Left lung (tissue), 10 donors: Measurements from ENCODE around the gene HAND1. TPM values are rescaled to one million over a fixed set of nuclear protein-coding genes. Genes with fewer than 3 reads are reported as not detected.

ENCODE experiments used
- ATAC-seq: fragments of 200-7000 bp; cut with Tn5 transposase; one replicate; pipeline ENCODE4 v1.9.1; 2020; ENCODE audit warnings: moderate library complexity
- DNase-seq, 4 donors: peaks; one replicate each; pipeline ENCODE4 v3.0.0-alpha.2; 2013 to 2020
- H3K27ac ChIP-seq, 2 donors: fragments of 200-600 bp; sonication (generic) in 1 of 2; one replicate each; pipeline versions ENCODE4 v1.5.0 to v1.8.0; 2020 to 2021
- H3K27me3 ChIP-seq, 2 donors: fragments of 200-600 bp; sonication (generic) in 1 of 2; one replicate each; pipeline versions ENCODE4 v1.5.0 to v1.8.0; 2020 to 2021
- H3K36me3 ChIP-seq, 2 donors: fragments of 200-600 bp; sonication (generic) in 1 of 2; one replicate each; pipeline versions ENCODE4 v1.5.0 to v1.8.0; 2020 to 2021
- H3K4me1 ChIP-seq, 2 donors: fragments of 200-600 bp; one replicate each; pipeline ENCODE4 v1.8.0; 2021
- H3K4me3 ChIP-seq, 2 donors: fragments of 200-600 bp; sonication (generic) in 1 of 2; one replicate each; pipeline versions ENCODE4 v1.5.0 to v1.8.0; 2020 to 2021; ENCODE audit warnings: mild to moderate bottlenecking in 1 of 2
- H3K9me3 ChIP-seq, 2 donors: fragments of 200-600 bp; sonication (generic) in 1 of 2; one replicate each; pipeline versions ENCODE4 v1.5.0 to v1.8.0; 2020 to 2021
- CTCF ChIP-seq, 2 donors: fragments of 200-600 bp; sonication (generic) in 1 of 2; IDR thresholded peaks; one replicate each; pipeline versions ENCODE4 v1.5.0 to v1.8.0; 2021; ENCODE audit warnings: antibody characterized with exemption in 2 of 2
- intact Hi-C, 2 donors: fragments of 100-400 bp; cut with DNase I; formaldehyde crosslinking; loops; one replicate each; pipeline versions ENCODE4 v1.11.2 to v1.14.2; 2022
- polyA plus RNA-seq, 6 donors: library from polyadenylated mRNA; unstranded; fragments of 120-200 nt; gene quantifications; one replicate each; pipeline ENCODE4 v1.2.1, GENCODE V29; 2013; ENCODE audit not compliant: insufficient read length in 6 of 6
- total RNA-seq, 2 donors: library from RNA; stranded (reverse); fragmentation: NEBNext Ultra II Directional; extraction: Animal tissue kit (Norgen Biotek cat#: 25700); gene quantifications; one replicate each; pipeline ENCODE4 v1.2.1, GENCODE V29; 2021
- donor health status: DM: no; HTN: yes; CAD: no.
- donor health status: DM: no; HTN: no; CAD: no.

HAND1 gene
- total and polyA plus RNA-seq, 8 donors: not detected

DNA sequence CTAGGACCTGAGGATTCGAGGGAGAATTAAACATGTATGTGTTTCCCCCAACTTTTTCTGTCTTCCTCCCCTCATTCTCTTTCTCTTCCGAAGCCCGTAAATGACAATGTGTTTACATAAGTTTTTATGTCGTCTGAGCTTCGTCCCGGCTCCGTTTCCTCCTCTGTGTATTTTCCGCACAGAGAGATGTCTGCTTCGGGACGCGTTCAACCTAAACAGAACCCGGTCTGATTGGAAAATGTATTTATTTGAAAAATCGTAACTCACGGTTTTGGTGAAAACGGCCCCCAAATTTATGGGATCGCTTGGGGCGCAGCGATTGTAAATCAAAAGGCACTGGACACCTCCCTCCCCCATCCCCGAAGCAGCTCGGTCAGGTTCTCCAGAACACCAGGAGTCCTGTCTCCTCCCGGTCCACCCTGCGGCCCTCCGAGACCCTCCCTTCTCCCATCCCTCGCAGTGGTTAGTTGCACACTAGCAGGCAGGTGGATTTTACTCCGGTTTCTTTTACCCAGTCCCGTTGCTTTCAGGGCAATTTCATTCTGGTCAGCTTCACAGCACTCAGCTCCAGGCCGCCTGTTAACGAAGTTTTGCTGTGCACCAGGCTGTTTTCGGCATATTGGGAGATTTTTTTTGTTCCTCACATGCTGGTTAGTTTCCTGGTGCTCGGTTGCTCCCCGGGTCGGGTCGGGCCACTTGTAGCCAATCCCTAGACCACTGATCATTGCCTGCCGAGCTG, 5.8 kb upstream of the HAND1 start:
- DNase-seq (no peak), ATAC-seq (no peak)
- Histone ChIP-seq H3K27ac (no peak overlapping the region), H3K36me3 (no peaks in the 10 kb centered on the region), H3K4me1 (peaks cover 0 to 6% of the 10 kb centered on the region in 2 donors), H3K27me3 (peaks cover 94 to 100% of the 10 kb centered on the region in 2 donors), H3K9me3 (no peaks in the 10 kb centered on the region), H3K4me3 (no peak overlapping the region)
- TF ChIP-seq CTCF (IDR thresholded peaks at IDR 0.05): no peak
- intact Hi-C loops: no loop called here

GRCh38 chr5:154482528-154483449, 4.8 kb upstream of the HAND1 start:
- Histone ChIP-seq H3K27me3 (peaks cover 100% of the 10 kb centered on the region in 2 donors), H3K4me1 (peaks cover 8 to 16% of the 10 kb centered on the region in 2 donors), H3K36me3 (no peaks in the 10 kb centered on the region), H3K9me3 (no peaks in the 10 kb centered on the region), H3K27ac (no peak overlapping the region), H3K4me3 (no peak overlapping the region)
- DNase-seq (no peak), ATAC-seq (no peak)
- intact Hi-C loops: no loop called here
- TF ChIP-seq CTCF (IDR thresholded peaks at IDR 0.05): no peak

GRCh38 chr5:154481584-154482381, 3.8 kb upstream of the HAND1 start:
- Histone ChIP-seq H3K9me3 (no peaks in the 10 kb centered on the region), H3K27ac (no peak overlapping the region), H3K4me3 (no peak overlapping the region), H3K4me1 (peaks cover 15 to 26% of the 10 kb centered on the region in 2 donors), H3K36me3 (no peaks in the 10 kb centered on the region), H3K27me3 (peaks cover 100% of the 10 kb centered on the region in 2 donors)
- DNase-seq (no peak), ATAC-seq (no peak)
- TF ChIP-seq CTCF (IDR thresholded peaks at IDR 0.05): no peak
- intact Hi-C loops: no loop called here

DNA sequence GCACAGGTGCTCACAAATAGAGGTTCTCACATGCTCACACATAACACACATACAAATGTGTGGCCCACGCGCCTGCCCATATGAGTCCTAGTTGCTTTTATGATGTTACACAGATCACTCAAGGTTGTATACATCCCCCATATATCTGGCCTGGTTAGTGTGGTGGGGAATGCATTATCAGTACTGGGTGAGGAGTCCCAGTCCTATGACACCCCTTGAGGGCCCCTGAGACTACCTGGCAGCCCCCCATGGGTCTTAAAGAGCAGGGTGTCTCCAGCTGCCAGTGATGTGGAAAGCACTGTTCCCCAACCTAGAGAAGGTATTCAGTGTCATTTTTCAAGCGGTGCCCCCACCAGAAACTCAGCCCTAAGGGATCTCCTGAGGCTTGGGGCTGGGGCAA, 2.8 kb upstream of the HAND1 start:
- TF ChIP-seq CTCF (IDR thresholded peaks at IDR 0.05): no peak
- DNase-seq (no peak), ATAC-seq (no peak)
- Histone ChIP-seq H3K9me3 (no peaks in the 10 kb centered on the region), H3K4me1 (peaks cover 15 to 35% of the 10 kb centered on the region in 2 donors), H3K4me3 (no peak overlapping the region), H3K36me3 (no peaks in the 10 kb centered on the region), H3K27me3 (peaks cover 100% of the 10 kb centered on the region in 2 donors), H3K27ac (no peak overlapping the region)
- intact Hi-C loops: no loop called here
